HG02571 (cell line): ENCODE data around the gene AGAP2.
"Not testable (repeated sequence)": the region's sequence is repeated elsewhere in the genome, so short reads cannot be mapped to it uniquely, and the experiment has no call there.

ENCODE experiments used
- ATAC-seq: cut with Tn5 transposase; IDR thresholded peaks from one replicate; pipeline ENCODE4 v1.9.1; 2021; ENCODE audit warnings: mild to moderate bottlenecking, moderate library complexity; ENCODE audit not compliant: unreplicated experiment

Gene AGAP2

DNA sequence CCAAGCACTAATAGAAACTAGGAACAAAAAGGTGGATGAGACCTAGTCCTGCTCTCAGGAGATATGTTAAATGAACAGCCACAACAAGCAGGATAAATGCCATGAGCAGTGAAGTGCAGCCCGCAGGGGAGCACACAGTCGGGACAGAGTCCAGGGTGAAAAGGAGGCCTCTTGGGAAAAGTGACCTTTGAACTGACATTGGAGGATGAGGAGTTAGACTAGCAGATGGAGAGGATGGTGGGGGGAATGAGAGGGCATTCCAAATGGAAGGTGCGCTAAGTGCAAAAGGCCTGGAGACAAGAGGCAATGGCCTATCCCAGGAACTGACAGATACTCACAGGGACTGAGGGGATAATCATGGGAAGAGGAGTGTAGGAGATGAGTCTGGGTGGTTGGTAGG is 40.1 kb downstream of the AGAP2 start:
- ATAC-seq: no peak

- no peak for ATAC-seq
Observed at GRCh38 chr12:57697076-57697475, 41.5 kb downstream of the AGAP2 start.

GRCh38 chr12:57695770-57696432 is 42.6 kb downstream of the AGAP2 start:
- no peak for ATAC-seq

DNA sequence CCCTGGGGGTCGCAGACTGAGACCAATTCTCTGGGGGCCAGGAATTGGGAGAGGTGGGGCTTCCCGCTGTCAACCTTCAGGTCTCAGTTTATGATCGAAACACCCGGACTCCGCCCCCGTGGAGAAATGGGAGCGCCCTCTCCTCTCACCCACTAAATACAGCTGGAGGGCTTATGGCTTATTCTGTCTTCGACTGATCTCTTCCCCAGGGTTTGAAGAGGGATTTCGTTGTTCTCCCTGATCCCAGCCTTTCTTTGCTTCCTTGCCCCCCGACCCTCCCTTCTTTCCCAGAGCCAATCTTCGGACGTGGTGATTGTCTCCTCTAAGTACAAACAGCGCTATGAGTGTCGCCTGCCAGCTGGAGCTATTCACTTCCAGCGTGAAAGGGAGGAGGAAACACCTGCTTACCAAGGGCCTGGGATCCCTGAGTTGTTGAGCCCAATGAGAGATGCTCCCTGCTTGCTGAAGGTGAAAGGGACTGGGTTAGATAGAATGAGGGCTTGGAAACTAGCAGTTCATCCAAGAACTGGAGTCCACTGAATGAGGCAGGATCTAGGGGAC is 44.0 kb downstream of the AGAP2 start:
- ATAC-seq: peak; percentile 1

DNA sequence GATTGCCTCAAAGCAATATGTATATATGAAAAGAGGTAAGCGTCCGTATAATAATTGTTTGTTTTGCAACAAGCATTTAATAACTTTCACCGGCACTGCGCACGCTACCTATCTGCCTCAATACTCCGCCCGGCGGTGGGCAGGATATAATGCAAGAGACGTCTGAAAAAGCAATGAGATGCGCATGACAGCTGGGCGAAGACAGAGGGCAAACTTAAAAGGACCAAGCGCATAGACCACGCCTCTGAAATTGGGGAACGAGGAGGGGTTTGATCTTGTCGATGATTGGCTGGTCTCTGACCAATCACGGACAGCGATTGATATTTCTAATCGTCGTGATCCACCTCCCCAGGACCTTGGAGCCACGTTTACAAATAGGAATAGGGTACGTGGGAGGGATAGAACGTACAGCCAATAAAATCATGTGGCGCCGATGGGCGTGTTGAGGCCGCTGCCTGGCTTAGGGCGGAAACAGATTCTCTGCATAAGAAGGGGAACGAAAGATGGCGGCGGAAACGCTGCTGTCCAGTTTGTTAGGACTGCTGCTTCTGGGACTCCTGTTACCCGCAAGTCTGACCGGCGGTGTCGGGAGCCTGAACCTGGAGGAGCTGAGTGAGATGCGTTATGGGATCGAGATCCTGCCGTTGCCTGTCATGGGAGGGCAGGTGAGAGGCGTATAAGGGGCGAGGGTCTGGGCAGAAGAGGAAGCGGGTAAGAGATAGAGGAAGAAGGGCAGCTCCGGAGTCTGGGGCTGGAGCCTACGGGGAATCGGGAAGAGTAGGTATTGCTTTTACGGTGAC is 44.7 kb downstream of the AGAP2 start, which contains the start of gene OS9:
OS9 (plus strand) TSS at position 474 of the 800 bp plus-strand sequence; CDS start at position 504, 30 bp downstream.
- peak; percentile 93 for ATAC-seq

DNA sequence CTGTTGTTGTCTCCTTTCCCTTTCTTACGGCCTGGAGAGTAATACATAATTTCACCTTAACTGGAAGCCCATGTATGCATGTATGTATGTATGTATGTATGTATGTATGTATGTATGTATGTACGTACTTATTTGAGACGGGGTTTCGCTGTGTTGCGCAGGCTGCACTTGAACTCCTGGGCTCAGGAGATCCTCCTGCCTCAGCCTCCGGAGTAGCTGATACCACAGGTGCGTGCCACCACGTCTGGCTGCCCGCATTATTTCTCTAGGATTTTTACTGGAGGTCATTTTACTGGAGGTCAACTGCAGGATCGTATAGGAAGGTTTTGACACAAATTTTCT is 45.3 kb downstream of the AGAP2 start:
- ATAC-seq: no peak

DNA sequence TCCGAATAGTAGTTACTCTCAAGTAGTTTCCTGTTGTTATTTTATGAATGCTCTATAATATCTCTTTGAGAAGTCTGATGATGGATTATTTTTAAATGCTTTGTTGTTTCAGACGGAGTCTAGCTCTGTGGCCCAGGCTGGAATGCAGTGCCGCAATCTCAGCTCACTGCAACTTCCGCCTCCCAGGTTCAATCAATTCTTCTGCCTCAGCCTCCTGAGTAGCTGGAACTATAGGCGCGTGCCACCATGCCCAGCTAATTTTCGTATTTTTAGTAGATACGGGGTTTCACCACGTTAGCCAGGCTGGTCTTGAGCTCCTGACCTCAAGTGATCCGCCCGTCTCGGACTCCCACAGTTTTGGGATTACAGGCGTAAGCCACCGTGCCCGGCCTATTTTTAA is 46.0 kb downstream of the AGAP2 start:
- no peak for ATAC-seq

DNA sequence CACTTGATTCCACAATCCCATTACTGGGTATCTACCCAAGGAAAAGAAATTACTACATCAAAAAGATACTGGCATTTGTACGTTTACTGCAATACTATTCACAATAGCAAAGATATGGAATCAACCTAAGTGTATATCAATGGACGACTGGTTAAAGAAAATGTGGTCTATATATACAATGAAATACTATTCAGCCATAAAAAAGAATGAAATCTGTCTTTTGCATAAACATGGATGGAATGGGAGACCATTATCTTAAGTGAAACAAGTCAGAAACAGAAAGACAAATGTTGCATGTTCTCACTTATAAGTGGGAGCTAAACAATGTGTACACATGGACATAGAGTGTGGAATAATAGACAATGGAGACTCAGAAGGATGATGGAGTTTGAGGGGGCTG is 49.6 kb downstream of the AGAP2 start:
- ATAC-seq: no peak

- ATAC-seq: no peak
Observed at GRCh38 chr12:57687862-57688261, 50.7 kb downstream of the AGAP2 start.

DNA sequence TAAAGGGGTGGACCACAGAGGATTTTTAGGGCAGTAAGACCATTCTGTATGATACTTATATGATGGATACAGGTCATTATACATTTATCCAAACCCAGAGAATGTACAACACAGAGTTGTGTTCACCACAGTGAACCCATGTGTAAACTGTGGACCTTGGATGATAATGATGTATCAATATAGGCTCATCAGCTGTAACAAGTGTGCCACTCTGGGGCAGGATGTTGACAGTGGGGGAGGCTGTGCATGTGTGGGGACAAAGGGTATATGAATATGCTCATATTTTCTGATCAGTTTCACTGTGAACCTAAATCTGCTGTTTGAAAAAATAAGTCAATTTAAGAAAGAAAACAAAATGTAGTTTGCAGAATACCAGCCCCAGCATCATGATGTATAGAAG is 58.8 kb downstream of the AGAP2 start:
- ATAC-seq: no peak

GRCh38 chr12:57677947-57678346 is 60.6 kb downstream of the AGAP2 start:
- ATAC-seq: not testable (repeated sequence)

DNA sequence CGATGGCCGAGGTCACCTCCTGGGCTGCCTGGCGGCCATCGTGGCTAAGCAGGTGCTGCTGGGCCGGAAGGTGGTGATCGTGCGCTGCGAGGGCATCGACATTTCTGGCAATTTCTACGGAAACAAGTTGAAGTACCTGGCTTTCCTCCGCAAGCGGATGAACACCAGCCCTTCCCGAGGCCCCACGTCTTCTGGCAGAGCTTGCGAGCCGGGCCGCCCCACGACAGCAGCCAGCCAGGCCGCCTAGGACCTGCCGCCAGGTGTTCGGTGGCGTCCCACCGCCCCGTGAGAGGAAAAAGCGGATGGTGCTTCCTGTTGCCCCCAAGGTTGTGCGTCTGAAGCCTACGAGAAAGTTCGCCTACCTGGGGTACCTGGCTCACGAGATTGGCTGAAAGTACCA is 63.9 kb downstream of the AGAP2 start:
- no peak for ATAC-seq
